Measurements from ENCODE around the gene NEU4. TPM values are rescaled to one million over a fixed set of nuclear protein-coding genes. Genes with fewer than 3 reads are reported as not detected.

The NEU4 gene
- total RNA-seq, 1 experiment from 2014 or later, result not detected

GRCh38 chr2:241855888-241856422 is 47.0 kb downstream of the NEU4 start:
- Histone ChIP-seq H3K36me3 (no peaks in the 10 kb centered on the region), H3K27me3 (replicated peaks) (no peaks in the 10 kb centered on the region), H3K4me1 (replicated peaks) (peaks cover 26% of the 10 kb centered on the region), H3K4me3 (no peak overlapping the region), H3K27ac (no peak overlapping the region), H3K9me3 (replicated peaks) (no peaks in the 10 kb centered on the region)
- no peak for DNase-seq (ENCODE audit: low read depth in 1 of 2, low spot score in 2 of 2)

- no peaks in the 10 kb centered on the region for H3K27me3 ChIP-seq (replicated peaks)
- H3K36me3 ChIP-seq, result no peaks in the 10 kb centered on the region
- DNase-seq (ENCODE audit: low read depth in 1 of 2, low spot score in 2 of 2), result no peak
Observed at GRCh38 chr2:241857041-241857541, 48.1 kb downstream of the NEU4 start.

GRCh38 chr2:241857572-241858121 is 48.7 kb downstream of the NEU4 start:
- H3K27me3 ChIP-seq (replicated peaks), result no peaks in the 10 kb centered on the region
- no peaks in the 10 kb centered on the region for H3K9me3 ChIP-seq (replicated peaks)
- no peaks in the 10 kb centered on the region for H3K36me3 ChIP-seq
- no peak overlapping the region for H3K27ac ChIP-seq
- no peak overlapping the region for H3K4me3 ChIP-seq
- DNase-seq (ENCODE audit: low read depth in 1 of 2, low spot score in 2 of 2), result no peak
- peaks cover 26% of the 10 kb centered on the region for H3K4me1 ChIP-seq (replicated peaks)

More at GRCh38 chr2:241857041-241857541, 48.1 kb downstream of the NEU4 start:
- H3K4me1 ChIP-seq (replicated peaks), result peaks cover 26% of the 10 kb centered on the region
- H3K9me3 ChIP-seq (replicated peaks), result no peaks in the 10 kb centered on the region
- no peak overlapping the region for H3K4me3 ChIP-seq
- H3K27ac ChIP-seq, result no peak overlapping the region

- peaks cover 26% of the 10 kb centered on the region for H3K4me1 ChIP-seq (replicated peaks)
- H3K27me3 ChIP-seq (replicated peaks), result peaks cover 5% of the 10 kb centered on the region
- H3K4me3 ChIP-seq, result no peak within 1 kb of the TSS
- no peaks in the 10 kb centered on the region for H3K36me3 ChIP-seq
- no peaks in the 10 kb centered on the region for H3K9me3 ChIP-seq (replicated peaks)
- no peak within 1 kb of the TSS for H3K27ac ChIP-seq
- no peak for DNase-seq (ENCODE audit: low read depth in 1 of 2, low spot score in 2 of 2)
Observed at GRCh38 chr2:241858206-241859016, 49.4 kb downstream of the NEU4 start, which contains the start of gene PDCD1. TSS of gene PDCD1 (minus strand) at chr2:241858894. CDS start at chr2:241858838, 56 bp downstream.

- Histone ChIP-seq H3K27ac (no peak overlapping the region), H3K27me3 (replicated peaks) (peaks cover 10% of the 10 kb centered on the region), H3K9me3 (replicated peaks) (no peaks in the 10 kb centered on the region), H3K36me3 (no peaks in the 10 kb centered on the region), H3K4me1 (replicated peaks) (peaks cover 26% of the 10 kb centered on the region), H3K4me3 (no peak overlapping the region)
- DNase-seq (ENCODE audit: low read depth in 1 of 2, low spot score in 2 of 2), result no peak
Observed at GRCh38 chr2:241859017-241859435, 50.0 kb downstream of the NEU4 start.

GRCh38 chr2:241859436-241860183 is 50.6 kb downstream of the NEU4 start:
- H3K27ac ChIP-seq, result no peak overlapping the region
- peaks cover 12% of the 10 kb centered on the region for H3K27me3 ChIP-seq (replicated peaks)
- no peak for DNase-seq (ENCODE audit: low read depth in 1 of 2, low spot score in 2 of 2)
- H3K4me3 ChIP-seq, result no peak overlapping the region
- H3K9me3 ChIP-seq (replicated peaks), result no peaks in the 10 kb centered on the region
- peaks cover 22% of the 10 kb centered on the region for H3K4me1 ChIP-seq (replicated peaks)
- H3K36me3 ChIP-seq, result no peaks in the 10 kb centered on the region

- H3K4me1 ChIP-seq (replicated peaks), result peaks cover 20% of the 10 kb centered on the region
- H3K27me3 ChIP-seq (replicated peaks), result peaks cover 13% of the 10 kb centered on the region
- DNase-seq (ENCODE audit: low read depth in 1 of 2, low spot score in 2 of 2), result no peak
- no peaks in the 10 kb centered on the region for H3K9me3 ChIP-seq (replicated peaks)
- H3K4me3 ChIP-seq, result no peak overlapping the region
- H3K27ac ChIP-seq, result no peak overlapping the region
- no peaks in the 10 kb centered on the region for H3K36me3 ChIP-seq
Observed at GRCh38 chr2:241860184-241861078, 51.4 kb downstream of the NEU4 start.

- peaks cover 20% of the 10 kb centered on the region for H3K4me1 ChIP-seq (replicated peaks)
- H3K27me3 ChIP-seq (replicated peaks), result peaks cover 16% of the 10 kb centered on the region
- no peak overlapping the region for H3K27ac ChIP-seq
- no peaks in the 10 kb centered on the region for H3K36me3 ChIP-seq
- H3K4me3 ChIP-seq, result no peak overlapping the region
- H3K9me3 ChIP-seq (replicated peaks), result no peaks in the 10 kb centered on the region
- no peak for DNase-seq (ENCODE audit: low read depth in 1 of 2, low spot score in 2 of 2)
Observed at GRCh38 chr2:241861264-241861663, 52.3 kb downstream of the NEU4 start.

GRCh38 chr2:241862093-241862492 is 53.1 kb downstream of the NEU4 start:
- Histone ChIP-seq H3K36me3 (no peaks in the 10 kb centered on the region), H3K9me3 (replicated peaks) (no peaks in the 10 kb centered on the region), H3K4me1 (replicated peaks) (peaks cover 20% of the 10 kb centered on the region), H3K27me3 (replicated peaks) (peaks cover 22% of the 10 kb centered on the region), H3K4me3 (no peak overlapping the region), H3K27ac (no peak overlapping the region)
- no peak for DNase-seq (ENCODE audit: low read depth in 1 of 2, low spot score in 2 of 2)

GRCh38 chr2:241862775-241863535 is 54.0 kb downstream of the NEU4 start:
- H3K4me3 ChIP-seq, result no peak overlapping the region
- DNase-seq (ENCODE audit: low read depth in 1 of 2, low spot score in 2 of 2), result no peak
- no peak overlapping the region for H3K27ac ChIP-seq

GRCh38 chr2:241863536-241863954 is 54.6 kb downstream of the NEU4 start:
- Histone ChIP-seq H3K27ac (no peak overlapping the region), H3K4me1 (replicated peaks) (peaks cover 20% of the 10 kb centered on the region)

More at GRCh38 chr2:241862775-241863535, 54.0 kb downstream of the NEU4 start:
- Histone ChIP-seq H3K36me3 (no peaks in the 10 kb centered on the region), H3K9me3 (replicated peaks) (no peaks in the 10 kb centered on the region), H3K4me1 (replicated peaks) (peaks cover 20% of the 10 kb centered on the region), H3K27me3 (replicated peaks) (peaks cover 29% of the 10 kb centered on the region)

GRCh38 chr2:241864168-241864849 is 55.3 kb downstream of the NEU4 start:
- no peak for DNase-seq (ENCODE audit: low read depth in 1 of 2, low spot score in 2 of 2)
- Histone ChIP-seq H3K9me3 (replicated peaks) (no peaks in the 10 kb centered on the region), H3K4me1 (replicated peaks) (peaks cover 18% of the 10 kb centered on the region), H3K36me3 (no peaks in the 10 kb centered on the region), H3K27ac (no peak overlapping the region), H3K27me3 (replicated peaks) (peaks cover 43% of the 10 kb centered on the region), H3K4me3 (no peak overlapping the region)

More at GRCh38 chr2:241863536-241863954, 54.6 kb downstream of the NEU4 start:
- Histone ChIP-seq H3K9me3 (replicated peaks) (no peaks in the 10 kb centered on the region), H3K27me3 (replicated peaks) (peaks cover 35% of the 10 kb centered on the region), H3K36me3 (no peaks in the 10 kb centered on the region), H3K4me3 (no peak overlapping the region)
- DNase-seq (ENCODE audit: low read depth in 1 of 2, low spot score in 2 of 2), result no peak

Data from SJSA1 (cell line).